A673 (cell line): ENCODE data around the gene S100G.

Source experiments
- CTCF ChIP-seq: fragments of 300-800, 200-600 bp; sonication (generic); conservative IDR thresholded peaks from 2 replicates; pipeline ENCODE4 v1.5.1; 2017; ENCODE audit warnings: low read depth, mild to moderate bottlenecking, antibody characterized with exemption, low read length, moderate library complexity, mixed read lengths
- EZH2 ChIP-seq: fragments of 200-600 bp; sonication (generic); IDR thresholded peaks from 2 replicates; pipeline ENCODE4 v1.6.1; 2017; ENCODE audit warnings: borderline replicate concordance, low read depth, mild to moderate bottlenecking, mixed read lengths, antibody characterized with exemption, low read length; ENCODE audit not compliant: poor library complexity, severe bottlenecking

GRCh38 chrX:16643176-16643575 is 6.8 kb upstream of the S100G start:
- TF ChIP-seq CTCF (no peak), EZH2 (no peak)
